Loucy (cell line): ENCODE data around the gene COMMD7.

Experiments
- CTCF ChIP-seq: fragments of 200-600 bp; sonication (generic); conservative IDR thresholded peaks from 2 replicates; pipeline ENCODE4 v1.5.1; 2014; ENCODE audit warnings: mild to moderate bottlenecking, antibody characterized with exemption, low read length
- EZH2phosphoT487 ChIP-seq: fragments of 200-600 bp; IDR thresholded peaks from 2 replicates; pipeline ENCODE4 v1.6.1; 2018; ENCODE audit warnings: antibody characterized with exemption, mild to moderate bottlenecking, moderate library complexity, borderline replicate concordance

- TF ChIP-seq CTCF (no peak), EZH2phosphoT487 (no peak)
These were observed 72.4 kb downstream of the COMMD7 start for GRCh38 chr20:32670773-32671455.
